ENCODE results near the gene C10orf67. TPM values are rescaled to one million over a fixed set of nuclear protein-coding genes. Genes with fewer than 3 reads are reported as not detected.

The C10orf67 gene
- total RNA-seq, 4 donors from 2014 or later: not detected

- WGBS: 95% methylated on average over 1 of the region's 1 CpG
- TF ChIP-seq, protein P1, sequence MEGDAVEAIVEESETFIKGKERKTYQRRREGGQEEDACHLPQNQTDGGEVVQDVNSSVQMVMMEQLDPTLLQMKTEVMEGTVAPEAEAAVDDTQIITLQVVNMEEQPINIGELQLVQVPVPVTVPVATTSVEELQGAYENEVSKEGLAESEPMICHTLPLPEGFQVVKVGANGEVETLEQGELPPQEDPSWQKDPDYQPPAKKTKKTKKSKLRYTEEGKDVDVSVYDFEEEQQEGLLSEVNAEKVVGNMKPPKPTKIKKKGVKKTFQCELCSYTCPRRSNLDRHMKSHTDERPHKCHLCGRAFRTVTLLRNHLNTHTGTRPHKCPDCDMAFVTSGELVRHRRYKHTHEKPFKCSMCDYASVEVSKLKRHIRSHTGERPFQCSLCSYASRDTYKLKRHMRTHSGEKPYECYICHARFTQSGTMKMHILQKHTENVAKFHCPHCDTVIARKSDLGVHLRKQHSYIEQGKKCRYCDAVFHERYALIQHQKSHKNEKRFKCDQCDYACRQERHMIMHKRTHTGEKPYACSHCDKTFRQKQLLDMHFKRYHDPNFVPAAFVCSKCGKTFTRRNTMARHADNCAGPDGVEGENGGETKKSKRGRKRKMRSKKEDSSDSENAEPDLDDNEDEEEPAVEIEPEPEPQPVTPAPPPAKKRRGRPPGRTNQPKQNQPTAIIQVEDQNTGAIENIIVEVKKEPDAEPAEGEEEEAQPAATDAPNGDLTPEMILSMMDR (IDR thresholded peaks at IDR 0.05): no peak
- TF ChIP-seq POLR2AphosphoS5 (IDR thresholded peaks at IDR 0.05): no peak
- H3K9me3 ChIP-seq: no peaks in the 10 kb centered on the region
- H3K27ac ChIP-seq (replicated peaks in 1 of 4): no peak overlapping the region
- H3K4me3 ChIP-seq: no peak overlapping the region
- H3K36me3 ChIP-seq: no peaks in the 10 kb centered on the region
- DNase-seq (ENCODE audit: extremely low spot score): peak; percentile 4
- no peaks in the 10 kb centered on the region for H3K4me1 ChIP-seq
- intact Hi-C loops (cut with DNase I): no loop called here
- H3K27me3 ChIP-seq: no peaks in the 10 kb centered on the region
Observed at GRCh38 chr10:23337616-23338015, 7.0 kb downstream of the C10orf67 start.

DNA sequence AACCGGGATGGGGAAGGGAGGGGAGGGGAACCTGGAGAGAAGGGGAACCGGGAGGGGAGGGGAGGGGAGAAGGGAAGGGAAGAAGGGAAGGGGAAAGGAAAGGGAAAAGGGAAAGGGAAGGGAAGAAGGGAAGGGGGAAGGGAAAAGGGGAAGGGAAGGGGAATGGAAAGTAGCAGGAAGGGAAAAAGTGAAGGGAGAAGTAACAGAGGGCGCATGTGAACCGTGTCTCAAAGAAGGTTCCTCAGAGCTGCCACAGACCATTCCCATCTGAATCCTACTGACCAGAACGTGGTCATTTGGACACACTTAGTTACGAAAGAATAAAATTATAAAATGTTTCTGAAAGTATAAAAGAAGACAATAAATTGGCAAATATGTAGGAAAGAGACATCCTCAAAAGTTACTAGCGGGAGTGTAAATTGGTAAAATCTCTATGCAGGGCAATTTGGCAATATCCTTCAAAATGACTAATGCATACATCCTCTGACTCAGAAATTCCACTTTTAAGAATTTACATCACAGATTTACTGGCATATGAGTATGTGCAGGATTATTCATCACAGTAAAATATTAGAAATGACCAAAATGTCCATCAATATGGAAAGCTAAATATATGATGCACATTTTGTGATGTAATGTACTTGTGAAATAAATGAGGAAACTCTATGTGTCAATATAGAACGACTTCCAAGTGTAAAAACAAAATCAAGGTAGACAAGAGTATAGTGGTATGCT lies 12.9 kb downstream of the C10orf67 start:
- H3K27me3 ChIP-seq: peaks cover 0 to 5% (median 0%) of the 10 kb centered on the region in 4 donors
- 66% methylated on average over 8 of the region's 8 CpGs for WGBS

DNA sequence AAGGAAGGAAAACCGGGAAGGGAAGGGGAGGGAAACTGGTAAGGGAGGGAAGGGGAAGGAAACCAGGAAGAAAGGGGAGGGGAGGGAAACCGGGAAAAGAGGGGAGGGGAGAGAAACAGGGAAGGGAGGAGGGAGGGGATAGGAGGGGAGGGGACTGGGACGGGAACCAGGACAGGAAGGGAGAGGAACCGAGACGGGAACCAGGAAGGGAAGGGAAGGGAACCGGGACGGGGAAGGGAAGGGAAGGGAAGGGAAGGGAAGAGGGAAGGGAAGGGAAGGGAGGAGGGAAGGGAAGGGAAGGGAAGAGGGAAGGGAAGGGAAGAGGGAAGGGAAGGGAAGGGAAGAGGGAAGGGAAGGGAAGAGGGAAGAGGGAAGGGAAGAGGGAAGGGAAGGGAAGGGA lies 13.6 kb downstream of the C10orf67 start:
- 82% methylated on average over 7 of the region's 7 CpGs for WGBS
- H3K27me3 ChIP-seq: peaks cover 0 to 5% (median 0%) of the 10 kb centered on the region in 4 donors
- H3K4me1 ChIP-seq: no peaks in the 10 kb centered on the region
- H3K36me3 ChIP-seq: no peaks in the 10 kb centered on the region
- no peak for DNase-seq (ENCODE audit: extremely low spot score)
- no peaks in the 10 kb centered on the region for H3K9me3 ChIP-seq
- no peak overlapping the region for H3K4me3 ChIP-seq
- no peak overlapping the region for H3K27ac ChIP-seq (replicated peaks in 1 of 4)
- TF ChIP-seq, protein P1 (IDR thresholded peaks at IDR 0.05): no peak
- TF ChIP-seq EP300 (IDR thresholded peaks at IDR 0.05): no peak
- intact Hi-C loops (cut with DNase I): no loop called here

More for the DNA sequence above, 12.9 kb downstream of the C10orf67 start:
- TF ChIP-seq EP300 (IDR thresholded peaks at IDR 0.05) (no peak), POLR2A (IDR thresholded peaks at IDR 0.05; ENCODE audit: low read depth) (no peak), POLR2AphosphoS5 (IDR thresholded peaks at IDR 0.05) (no peak)
- TF ChIP-seq, protein P1 (IDR thresholded peaks at IDR 0.05): no peak
- H3K36me3 ChIP-seq: no peaks in the 10 kb centered on the region
- no peak overlapping the region for H3K4me3 ChIP-seq
- intact Hi-C loops (cut with DNase I): no loop called here
- DNase-seq (ENCODE audit: extremely low spot score): no peak
- no peaks in the 10 kb centered on the region for H3K9me3 ChIP-seq
- no peaks in the 10 kb centered on the region for H3K4me1 ChIP-seq
- H3K27ac ChIP-seq (replicated peaks in 1 of 4): no peak overlapping the region

- no peak for DNase-seq (ENCODE audit: extremely low spot score)
- 89% methylated on average over 5 of the region's 5 CpGs for WGBS
- Histone ChIP-seq H3K27ac (replicated peaks in 1 of 4) (no peak overlapping the region), H3K4me3 (no peak overlapping the region), H3K27me3 (peaks cover 0 to 5% (median 0%) of the 10 kb centered on the region in 4 donors), H3K36me3 (no peaks in the 10 kb centered on the region), H3K4me1 (no peaks in the 10 kb centered on the region), H3K9me3 (no peaks in the 10 kb centered on the region)
- intact Hi-C loops (cut with DNase I): no loop called here
- TF ChIP-seq, protein P1 (IDR thresholded peaks at IDR 0.05): no peak
- TF ChIP-seq POLR2AphosphoS5 (IDR thresholded peaks at IDR 0.05): no peak
- no peak for TF ChIP-seq POLR2A (IDR thresholded peaks at IDR 0.05; ENCODE audit: low read depth)
- no peak for TF ChIP-seq EP300 (IDR thresholded peaks at IDR 0.05)
Observed at GRCh38 chr10:23326544-23327307, 17.9 kb downstream of the C10orf67 start.
